GM21423 (cell line): ENCODE measurements around the gene TTC39A.
A peak's percentile ranks its signal among the peaks of the same experiment; 100 is the strongest.
"Not testable (repeated sequence)": the region's sequence is repeated elsewhere in the genome, so short reads cannot be mapped to it uniquely, and the experiment has no call there.

Experiments used
- ATAC-seq: cut with Tn5 transposase; IDR thresholded peaks from one replicate; pipeline ENCODE4 v1.9.1; 2021; ENCODE audit warnings: mild to moderate bottlenecking, moderate library complexity; ENCODE audit not compliant: unreplicated experiment

TTC39A gene

GRCh38 chr1:51340380-51340779 is 10.0 kb upstream of the TTC39A start:
- no peak for ATAC-seq

DNA sequence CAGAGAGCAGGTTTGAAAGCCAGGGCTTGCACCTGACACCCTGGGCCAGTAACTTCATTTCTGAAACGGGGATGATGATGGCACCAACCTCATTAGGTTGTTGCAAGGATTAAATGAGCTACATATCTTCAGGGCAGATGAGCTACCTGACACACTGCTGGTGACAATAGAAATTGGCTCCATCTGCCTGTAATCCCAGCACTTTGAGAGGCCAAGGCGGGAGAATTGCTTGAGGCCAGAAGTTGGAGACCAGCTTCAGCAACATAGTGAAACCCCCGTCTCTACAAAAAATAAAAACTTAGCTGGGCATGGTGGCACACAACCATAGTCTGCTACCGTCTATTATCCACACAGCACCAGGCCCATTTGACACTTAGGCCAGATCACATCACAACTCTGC is 6.3 kb upstream of the TTC39A start:
- no peak for ATAC-seq

DNA sequence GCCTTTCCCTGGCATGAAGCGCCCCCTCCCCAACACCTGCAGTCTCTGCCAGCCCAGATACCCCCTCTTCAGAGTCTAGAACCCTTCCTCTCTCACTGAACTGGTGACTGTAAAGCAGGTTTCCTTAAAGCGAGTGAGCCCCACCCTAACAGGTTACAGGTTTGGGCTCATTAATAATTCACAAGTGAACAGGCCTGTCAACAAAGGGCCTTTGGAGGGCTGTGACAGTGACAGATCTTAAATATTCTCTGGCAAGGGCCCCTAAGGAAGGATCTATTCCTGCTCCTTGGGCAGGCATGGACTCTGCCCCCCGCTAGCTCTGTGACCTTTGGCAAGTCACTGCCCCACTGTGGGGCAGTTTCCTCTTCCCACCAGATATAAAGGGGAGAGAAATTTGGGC is 5.6 kb upstream of the TTC39A start:
- no peak for ATAC-seq

- peak; percentile 57 for ATAC-seq
These were observed 1.1 kb upstream of the TTC39A start for GRCh38 chr1:51331206-51332100.

- peak; percentile 8 for ATAC-seq
These were observed 678 bp downstream of the TTC39A start for GRCh38 chr1:51329443-51330325.

- no peak for ATAC-seq
These were observed 1.4 kb downstream of the TTC39A start for GRCh38 chr1:51328926-51329325.

- ATAC-seq = no peak
These were observed 2.1 kb downstream of the TTC39A start for GRCh38 chr1:51328279-51328678.

DNA sequence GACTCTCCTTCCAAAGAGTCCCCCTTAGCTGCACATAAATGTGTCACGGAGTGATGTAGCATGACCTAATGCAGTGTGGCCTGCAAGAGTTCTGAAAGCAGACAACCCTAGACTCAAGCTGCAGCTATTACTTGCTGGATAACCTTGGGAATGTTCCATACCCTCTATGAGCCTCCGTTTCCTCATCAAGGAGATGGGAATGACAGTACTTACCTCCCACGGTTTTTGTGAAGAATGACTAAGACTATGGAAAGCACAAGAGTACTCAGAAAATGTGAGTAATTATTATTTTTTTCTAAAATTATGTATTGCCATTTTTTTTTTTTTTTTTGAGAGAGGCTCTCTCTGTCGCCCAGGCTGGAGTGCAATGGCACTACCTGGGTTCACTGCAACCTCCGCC is 3.0 kb downstream of the TTC39A start:
- ATAC-seq = no peak

- ATAC-seq = no peak
These were observed 3.5 kb downstream of the TTC39A start for GRCh38 chr1:51326839-51327238.

DNA sequence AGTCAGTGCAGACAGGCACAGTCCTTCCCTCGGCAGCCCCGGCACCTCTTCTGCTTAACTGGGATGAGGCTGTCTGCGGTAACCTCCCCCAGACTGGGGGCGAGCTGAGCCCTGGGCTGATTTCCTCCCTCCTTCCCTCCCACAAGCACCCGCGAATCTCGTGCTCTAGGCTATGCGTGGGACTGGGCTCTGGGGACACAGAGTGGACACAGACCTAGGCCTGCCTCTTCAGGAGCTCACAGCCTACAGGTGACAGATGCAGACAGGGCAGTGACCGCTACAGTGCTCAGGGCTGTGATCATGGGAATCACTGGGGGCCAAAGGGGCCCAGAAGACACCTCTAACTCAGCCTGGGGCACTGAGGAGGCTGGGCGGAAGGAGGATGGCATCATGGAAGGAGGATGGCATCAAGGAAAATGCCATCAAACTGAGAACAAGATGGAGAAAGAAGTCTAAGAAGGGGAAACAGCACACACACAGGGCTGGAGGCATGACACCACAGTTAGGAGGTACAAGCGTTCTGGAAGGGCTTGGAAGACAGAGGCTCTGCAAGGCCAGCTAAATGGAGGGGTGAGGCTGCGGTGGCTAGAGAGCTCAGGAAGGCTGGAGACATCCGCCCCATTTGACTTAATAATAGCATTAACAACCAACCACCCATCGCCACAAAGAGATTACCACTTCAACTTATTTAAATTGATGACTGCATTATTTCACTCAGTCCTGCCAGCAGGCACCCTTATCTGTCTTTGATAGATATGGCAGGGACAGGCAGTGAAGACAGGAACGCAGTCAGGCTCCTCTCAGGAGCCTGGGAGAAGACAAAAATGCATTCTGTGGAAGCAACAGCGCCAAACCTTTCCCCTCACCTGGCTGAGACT is 4.2 kb downstream of the TTC39A start:
- no peak for ATAC-seq

DNA sequence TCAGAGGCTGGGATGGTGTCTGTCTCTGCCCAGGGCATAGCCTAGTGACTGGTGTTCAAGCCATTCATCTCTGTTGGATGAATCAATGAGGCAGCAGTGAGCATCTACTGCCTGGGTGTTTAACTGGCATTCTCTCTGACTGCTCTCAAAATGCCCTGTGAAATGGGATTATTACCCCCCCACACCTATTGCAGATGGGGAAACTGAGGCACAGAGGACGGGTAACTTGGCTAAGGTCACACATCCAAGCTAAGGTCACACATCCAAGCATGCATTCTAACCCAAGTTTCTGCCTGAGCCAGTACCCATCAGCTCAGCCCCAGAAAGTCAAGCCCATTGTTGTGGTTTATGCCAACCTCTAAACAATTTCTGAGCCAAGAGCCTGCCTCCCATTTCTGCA is 5.0 kb downstream of the TTC39A start:
- ATAC-seq = no peak

GRCh38 chr1:51325011-51325385 is 5.4 kb downstream of the TTC39A start:
- ATAC-seq = not testable (repeated sequence)

DNA sequence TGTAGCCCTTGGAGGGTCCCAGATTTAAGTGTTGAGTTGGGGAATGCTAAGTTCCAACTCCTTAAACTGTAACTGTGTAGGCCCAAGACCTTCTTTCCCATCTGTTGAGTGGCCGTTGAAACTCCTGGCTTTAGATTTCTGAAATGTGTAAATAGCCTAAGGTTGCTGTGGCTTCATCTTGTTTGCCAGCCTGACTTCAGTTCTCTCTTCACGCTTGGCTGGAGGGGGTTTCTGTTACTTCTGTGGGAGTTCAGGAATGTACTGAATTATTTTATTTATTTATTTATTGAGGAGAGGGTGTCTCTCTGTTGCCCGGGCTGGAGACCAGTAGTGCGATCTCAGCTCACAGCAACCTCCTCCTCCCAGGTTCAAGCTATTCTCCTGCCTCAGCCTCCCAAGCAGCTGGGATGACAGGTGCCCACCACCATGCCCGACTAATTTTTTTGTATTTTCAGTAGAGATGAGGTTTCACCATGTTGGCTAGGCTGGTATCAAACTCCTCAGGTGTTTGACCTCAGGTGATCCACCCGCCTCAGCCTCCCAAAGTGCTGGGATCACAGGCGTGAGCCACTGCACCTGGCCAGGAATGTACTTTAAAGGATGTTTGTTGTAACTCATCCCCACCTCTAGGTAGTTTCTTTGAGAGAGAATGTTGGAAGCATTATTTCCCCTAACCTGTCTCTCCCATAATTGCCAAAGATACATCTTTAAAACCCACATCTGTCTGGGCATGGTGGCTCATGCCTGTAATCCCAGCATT is 5.9 kb downstream of the TTC39A start:
- ATAC-seq = no peak

- ATAC-seq = no peak
These were observed 6.6 kb downstream of the TTC39A start for GRCh38 chr1:51323778-51324177.

DNA sequence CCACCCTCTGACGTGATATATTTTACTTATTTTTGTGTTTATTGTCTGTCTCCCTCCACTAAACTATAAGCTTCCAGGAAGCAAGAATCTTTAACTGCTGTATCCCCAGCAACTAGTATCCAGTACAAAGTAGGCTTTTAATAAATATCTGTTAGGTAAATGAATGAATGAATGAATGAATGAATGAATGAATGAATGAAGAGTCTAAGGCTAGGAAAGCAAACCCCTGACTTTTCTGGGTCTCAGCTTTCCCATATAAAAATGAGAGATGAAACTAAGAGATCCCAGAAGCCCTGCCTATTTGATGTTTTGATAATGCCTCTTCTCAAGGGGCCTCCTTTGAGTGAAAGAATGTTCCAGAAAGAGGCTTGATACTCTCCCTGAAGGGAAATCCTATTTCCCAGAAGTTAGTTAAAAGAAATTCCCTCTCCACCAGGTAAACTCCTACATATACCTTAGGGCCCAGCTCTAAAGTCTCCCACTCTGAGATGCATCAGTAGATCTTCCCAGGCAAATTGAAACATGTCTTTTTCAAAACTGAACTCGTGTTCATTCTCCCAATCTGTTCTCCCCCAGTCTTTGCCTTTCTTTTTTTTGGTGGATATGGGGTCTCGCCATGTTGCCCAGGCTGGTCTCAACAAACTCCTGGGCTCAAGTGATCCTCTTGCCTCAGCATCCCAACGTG is 7.8 kb downstream of the TTC39A start:
- ATAC-seq = no peak

DNA sequence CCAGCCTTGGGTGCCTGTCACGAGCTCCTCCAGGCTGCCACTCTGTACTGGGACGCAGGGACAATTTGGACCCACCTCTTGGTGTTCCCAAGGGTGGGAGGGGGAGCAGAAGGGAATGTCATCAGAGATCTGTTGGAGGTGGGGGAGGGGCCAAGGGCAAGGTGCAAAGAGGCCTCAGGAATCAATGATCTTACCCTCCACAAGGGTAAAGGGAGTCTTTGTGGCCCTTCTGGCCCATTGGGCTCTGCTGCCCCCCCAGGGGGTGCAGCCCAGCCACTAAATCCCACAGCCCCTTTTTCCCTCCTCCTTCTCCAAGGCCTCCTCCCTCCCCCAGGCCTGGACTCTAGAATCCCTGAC is 8.5 kb downstream of the TTC39A start:
- no peak for ATAC-seq

- ATAC-seq = no peak
These were observed 9.1 kb downstream of the TTC39A start for GRCh38 chr1:51320967-51321923.

- no peak for ATAC-seq
These were observed 12.6 kb downstream of the TTC39A start for GRCh38 chr1:51317798-51318197.

DNA sequence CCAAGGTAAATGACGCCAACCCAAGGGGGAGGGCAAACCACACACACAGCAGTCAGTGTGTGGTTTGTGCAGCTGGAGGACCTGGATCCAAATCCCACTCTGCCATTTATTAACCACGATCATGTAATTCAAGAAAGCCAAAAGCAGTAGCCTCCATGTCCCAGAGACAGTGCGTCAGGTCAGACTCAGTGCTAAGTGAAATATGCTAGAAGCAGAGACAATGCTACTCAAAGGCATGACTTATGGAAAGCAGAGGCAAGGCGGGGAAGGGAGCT is 13.6 kb downstream of the TTC39A start:
- ATAC-seq = no peak
